ENCODE data around the gene SPR. TPM values are rescaled to one million over a fixed set of nuclear protein-coding genes. Genes with fewer than 3 reads are reported as not detected.

The SPR gene
- total and polyA plus RNA-seq, 9 of the 15 experiments (the other 6 are each of a cell fraction or from before 2014, with no cell fraction given): 7.7 to 38.3 (median 26.3) TPM

- TF ChIP-seq ZSCAN29 (IDR thresholded peaks at IDR 0.05) (no peak), ZBTB17 (CRISPR knock-in tag; IDR thresholded peaks at IDR 0.05) (no peak), ZNF740 (CRISPR knock-in tag; IDR thresholded peaks at IDR 0.05) (0 out of 2 replicates have a peak, but pooled peaks have one; percentile 50), ZNF740 (tag; IDR thresholded peaks at IDR 0.05) (no peak), RBM15 (IDR thresholded peaks at IDR 0.05; ENCODE audit: insufficient read depth, low read length) (no peak), ZNF318 (IDR thresholded peaks at IDR 0.05; ENCODE audit: borderline replicate concordance in 1 of 2, low read depth in 1 of 2) (no peak), SAP30 (IDR thresholded peaks at IDR 0.05; ENCODE audit: borderline replicate concordance, insufficient read depth, low read depth, low read length, poor library complexity, severe bottlenecking) (no peak), CTCF (IDR thresholded peaks at IDR 0.05 in 2 of 3, conservative IDR thresholded peaks at IDR 0.05 in 1 of 3; ENCODE audit: insufficient read depth in 2 of 3, low read depth in 1 of 3, low read length in 3 of 3) (peak; percentile 84 to 90 (median 90)), COPS2 (conservative IDR thresholded peaks at IDR 0.05) (no peak), HOXB6 (CRISPR knock-in tag; IDR thresholded peaks at IDR 0.05; ENCODE audit: borderline replicate concordance) (no peak), NCOA1 (IDR thresholded peaks at IDR 0.05; ENCODE audit: low read depth) (no peak), ERF (CRISPR knock-in tag; IDR thresholded peaks at IDR 0.05) (no peak), PTRF (tag; IDR thresholded peaks at IDR 0.05) (no peak)
These were observed 6.5 kb downstream of the SPR start (continued) for GRCh38 chr2:72893594-72894319.

Data from K562 (cell line).